Kidney epithelial cell (primary cell): Measurements from ENCODE around the gene CDH9. TPM values are rescaled to one million over a fixed set of nuclear protein-coding genes. Genes with fewer than 3 reads are reported as not detected.

Experiments used
- DNase-seq: peaks from one replicate; pipeline ENCODE4 v3.0.0-alpha.2; 2010; ENCODE audit warnings: low read depth
- H3K27me3 ChIP-seq: 2 replicates; pipeline ENCODE4 v1.6.0; 2011; ENCODE audit warnings: low read length; ENCODE audit not compliant: control insufficient read depth, insufficient read depth
- H3K36me3 ChIP-seq: 2 replicates; pipeline ENCODE4 v1.5.1; 2011; ENCODE audit warnings: low read length; ENCODE audit not compliant: control insufficient read depth, insufficient read depth
- H3K4me3 ChIP-seq: 2 replicates; pipeline ENCODE4 v1.5.1; 2011; ENCODE audit warnings: low read depth, mild to moderate bottlenecking, control low read depth, low read length
- CTCF ChIP-seq: IDR thresholded peaks from 2 replicates; pipeline ENCODE4 v1.5.1; 2011; ENCODE audit warnings: mild to moderate bottlenecking, moderate library complexity, low read length, control low read depth, inconsistent platforms; ENCODE audit not compliant: insufficient read depth, poor library complexity, severe bottlenecking
- total RNA-seq: library from RNA; depleted of rRNA; stranded (reverse); fragments of >200 nt; gene quantifications from 2 replicates; pipeline ENCODE4 v1.2.3, GENCODE V29; 2015

The CDH9 gene
- total RNA-seq, 1 donor from 2014 or later = not detected

GRCh38 chr5:26948921-26949320, 89.5 kb downstream of the CDH9 start:
- H3K4me3 ChIP-seq = no peak overlapping the region
- DNase-seq = no peak
- no peaks in the 10 kb centered on the region for H3K36me3 ChIP-seq
- no peaks in the 10 kb centered on the region for H3K27me3 ChIP-seq
- TF ChIP-seq CTCF = no peak

- Histone ChIP-seq H3K4me3 (no peak overlapping the region), H3K27me3 (no peaks in the 10 kb centered on the region), H3K36me3 (no peaks in the 10 kb centered on the region)
- no peak for TF ChIP-seq CTCF
- no peak for DNase-seq
These were observed 92.5 kb downstream of the CDH9 start for GRCh38 chr5:26945901-26946300.

GRCh38 chr5:26942481-26942880, 95.9 kb downstream of the CDH9 start:
- H3K36me3 ChIP-seq = no peaks in the 10 kb centered on the region
- H3K4me3 ChIP-seq = no peak overlapping the region
- no peak for TF ChIP-seq CTCF
- no peaks in the 10 kb centered on the region for H3K27me3 ChIP-seq
- DNase-seq = no peak

GRCh38 chr5:26940994-26941393, 97.4 kb downstream of the CDH9 start:
- no peaks in the 10 kb centered on the region for H3K27me3 ChIP-seq
- H3K36me3 ChIP-seq = no peaks in the 10 kb centered on the region
- no peak overlapping the region for H3K4me3 ChIP-seq
- no peak for TF ChIP-seq CTCF
- DNase-seq = no peak

- no peaks in the 10 kb centered on the region for H3K36me3 ChIP-seq
- TF ChIP-seq CTCF = no peak
- H3K4me3 ChIP-seq = no peak overlapping the region
- H3K27me3 ChIP-seq = no peaks in the 10 kb centered on the region
- no peak for DNase-seq
These were observed 106.1 kb downstream of the CDH9 start for GRCh38 chr5:26932238-26932637.

GRCh38 chr5:26921439-26921838, 116.9 kb downstream of the CDH9 start:
- Histone ChIP-seq H3K36me3 (no peaks in the 10 kb centered on the region), H3K27me3 (no peaks in the 10 kb centered on the region)

More at GRCh38 chr5:26921439-26921838, 116.9 kb downstream of the CDH9 start:
- TF ChIP-seq CTCF = no peak
- H3K4me3 ChIP-seq = no peak overlapping the region
- DNase-seq = no peak
